ENCODE results near the gene ANO1.

Gene ANO1

GRCh38 chr11:70073871-70074371 is 4.2 kb upstream of the ANO1 start:
- no peak overlapping the region for H3K27ac ChIP-seq (ENCODE audit: low read depth, low read length, severe bottlenecking)
- H3K9me3 ChIP-seq (ENCODE audit: control insufficient read depth, low read length), result no peaks in the 10 kb centered on the region
- no peaks in the 10 kb centered on the region for H3K36me3 ChIP-seq (ENCODE audit: control insufficient read depth, insufficient read depth, low read length)
- no peak overlapping the region for H3K4me3 ChIP-seq (ENCODE audit: extremely low read depth, insufficient read depth, low read length, poor library complexity, severe bottlenecking)
- WGBS, 2 experiments (ENCODE audit: insufficient coverage in 2 of 2), result 53 to 80% methylated on average over 7 to 15 of the region's 22 CpGs
- peaks cover 23% of the 10 kb centered on the region for H3K4me1 ChIP-seq (ENCODE audit: control insufficient read depth, insufficient read depth, low read length, poor library complexity, severe bottlenecking)

DNA sequence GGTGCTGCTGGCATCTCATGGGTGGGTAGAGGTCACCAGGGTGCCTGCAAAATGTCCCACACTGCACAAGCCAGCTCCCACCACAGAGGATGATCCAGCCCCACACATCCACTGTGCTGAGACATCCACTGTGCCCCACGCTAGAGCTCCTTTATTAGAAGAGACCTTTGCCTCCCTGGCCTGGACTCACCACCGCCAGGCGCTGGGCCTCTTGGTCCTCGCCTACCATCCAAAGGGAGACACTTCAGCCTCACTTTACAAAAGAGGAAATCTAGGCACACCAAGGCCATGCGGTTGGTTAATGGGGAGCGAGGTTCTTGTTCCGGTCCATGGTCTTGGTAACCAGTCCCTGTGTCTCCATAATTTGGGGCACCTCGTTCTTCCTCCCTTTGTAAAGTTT is 3.4 kb upstream of the ANO1 start:
- 95 to 98% methylated on average over 7 of the region's 8 CpGs for WGBS, 2 experiments (ENCODE audit: insufficient coverage in 2 of 2)
- Histone ChIP-seq H3K27ac (ENCODE audit: low read depth, low read length, severe bottlenecking) (no peak overlapping the region), H3K36me3 (ENCODE audit: control insufficient read depth, insufficient read depth, low read length) (no peaks in the 10 kb centered on the region), H3K9me3 (ENCODE audit: control insufficient read depth, low read length) (no peaks in the 10 kb centered on the region), H3K4me3 (ENCODE audit: extremely low read depth, insufficient read depth, low read length, poor library complexity, severe bottlenecking) (no peak overlapping the region), H3K4me1 (ENCODE audit: control insufficient read depth, insufficient read depth, low read length, poor library complexity, severe bottlenecking) (peaks cover 23% of the 10 kb centered on the region)

GRCh38 chr11:70075836-70076235 is 2.3 kb upstream of the ANO1 start:
- 83 to 89% methylated on average over 6 to 8 of the region's 8 CpGs for WGBS, 2 experiments (ENCODE audit: insufficient coverage in 2 of 2)
- Histone ChIP-seq H3K36me3 (ENCODE audit: control insufficient read depth, insufficient read depth, low read length) (no peaks in the 10 kb centered on the region), H3K27ac (ENCODE audit: low read depth, low read length, severe bottlenecking) (no peak overlapping the region), H3K4me1 (ENCODE audit: control insufficient read depth, insufficient read depth, low read length, poor library complexity, severe bottlenecking) (peaks cover 23% of the 10 kb centered on the region), H3K9me3 (ENCODE audit: control insufficient read depth, low read length) (no peaks in the 10 kb centered on the region), H3K4me3 (ENCODE audit: extremely low read depth, insufficient read depth, low read length, poor library complexity, severe bottlenecking) (no peak overlapping the region)

DNA sequence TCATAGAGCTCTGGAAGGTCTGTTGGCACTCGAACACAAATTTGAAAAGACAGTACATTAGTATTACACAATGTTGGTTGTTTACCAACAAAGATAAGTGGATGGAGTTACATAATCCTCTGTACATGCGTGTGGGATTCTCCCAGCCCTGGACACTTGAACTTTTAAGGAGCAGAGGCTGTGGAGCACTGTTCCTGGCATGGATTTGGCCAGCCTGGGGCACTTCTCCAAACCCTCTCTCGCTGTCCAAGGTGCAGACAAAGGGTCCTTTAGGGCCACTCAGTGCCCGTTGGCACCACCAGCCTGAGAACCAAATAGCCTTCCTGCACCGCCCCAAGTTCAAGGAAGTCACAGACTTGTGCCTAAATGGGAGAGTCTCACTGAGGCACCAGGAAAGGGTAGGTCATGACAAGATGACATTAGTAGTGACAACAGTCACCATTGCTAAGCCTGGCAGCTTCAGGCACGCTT is 1.6 kb upstream of the ANO1 start:
- Histone ChIP-seq H3K27ac (ENCODE audit: low read depth, low read length, severe bottlenecking) (no peak overlapping the region), H3K9me3 (ENCODE audit: control insufficient read depth, low read length) (no peaks in the 10 kb centered on the region), H3K4me1 (ENCODE audit: control insufficient read depth, insufficient read depth, low read length, poor library complexity, severe bottlenecking) (peaks cover 23% of the 10 kb centered on the region), H3K36me3 (ENCODE audit: control insufficient read depth, insufficient read depth, low read length) (no peaks in the 10 kb centered on the region), H3K4me3 (ENCODE audit: extremely low read depth, insufficient read depth, low read length, poor library complexity, severe bottlenecking) (no peak overlapping the region)
- WGBS, 2 experiments (ENCODE audit: insufficient coverage in 2 of 2), result 86 to 87% methylated on average over 5 of the region's 6 CpGs

- H3K4me3 ChIP-seq (ENCODE audit: extremely low read depth, insufficient read depth, low read length, poor library complexity, severe bottlenecking), result peak overlapping the region; percentile 32
- H3K9me3 ChIP-seq (ENCODE audit: control insufficient read depth, low read length), result no peaks in the 10 kb centered on the region
- 28 to 37% methylated on average over 12 to 14 of the region's 26 CpGs for WGBS, 2 experiments (ENCODE audit: insufficient coverage in 2 of 2)
Observed at GRCh38 chr11:70077411-70078094, 564 bp upstream of the ANO1 start.

GRCh38 chr11:70078781-70079616 is 882 bp downstream of the ANO1 start:
- Histone ChIP-seq H3K9me3 (ENCODE audit: control insufficient read depth, low read length) (no peaks in the 10 kb centered on the region), H3K4me3 (ENCODE audit: extremely low read depth, insufficient read depth, low read length, poor library complexity, severe bottlenecking) (no peak overlapping the region), H3K27ac (ENCODE audit: low read depth, low read length, severe bottlenecking) (no peak overlapping the region), H3K36me3 (ENCODE audit: control insufficient read depth, insufficient read depth, low read length) (no peaks in the 10 kb centered on the region), H3K4me1 (ENCODE audit: control insufficient read depth, insufficient read depth, low read length, poor library complexity, severe bottlenecking) (peaks cover 11% of the 10 kb centered on the region)
- WGBS, 2 experiments (ENCODE audit: insufficient coverage in 2 of 2), result 20% methylated on average over 33 to 45 of the region's 50 CpGs

More at GRCh38 chr11:70077411-70078094, 564 bp upstream of the ANO1 start:
- Histone ChIP-seq H3K36me3 (ENCODE audit: control insufficient read depth, insufficient read depth, low read length) (no peaks in the 10 kb centered on the region), H3K27ac (ENCODE audit: low read depth, low read length, severe bottlenecking) (no peak overlapping the region), H3K4me1 (ENCODE audit: control insufficient read depth, insufficient read depth, low read length, poor library complexity, severe bottlenecking) (peaks cover 19% of the 10 kb centered on the region)

DNA sequence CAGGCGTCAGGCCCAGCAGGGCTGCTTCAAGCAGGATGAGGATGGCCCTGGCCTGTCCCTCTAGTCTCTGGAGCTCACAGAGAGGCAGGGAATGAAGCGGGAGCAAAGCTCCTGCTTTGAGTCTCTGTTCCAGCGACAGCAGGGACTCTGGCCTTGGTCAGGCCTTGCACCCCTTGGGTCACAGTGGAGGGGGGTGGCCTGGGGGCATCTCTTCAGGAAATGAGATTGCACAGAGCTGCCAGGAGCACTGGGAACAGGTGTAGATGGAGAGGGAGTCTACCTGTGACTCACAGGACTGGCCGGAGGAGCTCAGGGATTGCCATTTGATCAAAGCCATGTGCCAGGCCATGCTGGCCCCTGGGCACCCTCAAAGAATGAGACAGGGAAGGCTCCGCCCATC is 1.6 kb downstream of the ANO1 start:
- Histone ChIP-seq H3K4me1 (ENCODE audit: control insufficient read depth, insufficient read depth, low read length, poor library complexity, severe bottlenecking) (peaks cover 7% of the 10 kb centered on the region), H3K27ac (ENCODE audit: low read depth, low read length, severe bottlenecking) (no peak overlapping the region), H3K36me3 (ENCODE audit: control insufficient read depth, insufficient read depth, low read length) (no peaks in the 10 kb centered on the region), H3K4me3 (ENCODE audit: extremely low read depth, insufficient read depth, low read length, poor library complexity, severe bottlenecking) (no peak overlapping the region), H3K9me3 (ENCODE audit: control insufficient read depth, low read length) (no peaks in the 10 kb centered on the region)
- 91 to 92% methylated on average over 3 to 5 of the region's 5 CpGs for WGBS, 2 experiments (ENCODE audit: insufficient coverage in 2 of 2)

- WGBS, 2 experiments (ENCODE audit: insufficient coverage in 2 of 2), result 91 to 98% methylated on average over 9 of the region's 10 CpGs
- Histone ChIP-seq H3K36me3 (ENCODE audit: control insufficient read depth, insufficient read depth, low read length) (no peaks in the 10 kb centered on the region), H3K9me3 (ENCODE audit: control insufficient read depth, low read length) (no peaks in the 10 kb centered on the region), H3K4me1 (ENCODE audit: control insufficient read depth, insufficient read depth, low read length, poor library complexity, severe bottlenecking) (peaks cover 7% of the 10 kb centered on the region), H3K27ac (ENCODE audit: low read depth, low read length, severe bottlenecking) (no peak overlapping the region), H3K4me3 (ENCODE audit: extremely low read depth, insufficient read depth, low read length, poor library complexity, severe bottlenecking) (no peak overlapping the region)
Observed at GRCh38 chr11:70080763-70081162, 2.6 kb downstream of the ANO1 start.

- peaks cover 2% of the 10 kb centered on the region for H3K4me1 ChIP-seq (ENCODE audit: control insufficient read depth, insufficient read depth, low read length, poor library complexity, severe bottlenecking)
- no peaks in the 10 kb centered on the region for H3K9me3 ChIP-seq (ENCODE audit: control insufficient read depth, low read length)
- WGBS, 2 experiments (ENCODE audit: insufficient coverage in 2 of 2), result 71 to 75% methylated on average over 2 to 4 of the region's 4 CpGs
- no peaks in the 10 kb centered on the region for H3K36me3 ChIP-seq (ENCODE audit: control insufficient read depth, insufficient read depth, low read length)
- no peak overlapping the region for H3K27ac ChIP-seq (ENCODE audit: low read depth, low read length, severe bottlenecking)
- H3K4me3 ChIP-seq (ENCODE audit: extremely low read depth, insufficient read depth, low read length, poor library complexity, severe bottlenecking), result no peak overlapping the region
Observed at GRCh38 chr11:70082829-70083228, 4.7 kb downstream of the ANO1 start.

- H3K4me1 ChIP-seq (ENCODE audit: control insufficient read depth, insufficient read depth, low read length, poor library complexity, severe bottlenecking), result no peaks in the 10 kb centered on the region
- H3K9me3 ChIP-seq (ENCODE audit: control insufficient read depth, low read length), result no peaks in the 10 kb centered on the region
- WGBS, 2 experiments (ENCODE audit: insufficient coverage in 2 of 2), result 89 to 94% methylated on average over 15 of the region's 15 CpGs
- no peaks in the 10 kb centered on the region for H3K36me3 ChIP-seq (ENCODE audit: control insufficient read depth, insufficient read depth, low read length)
- no peak overlapping the region for H3K4me3 ChIP-seq (ENCODE audit: extremely low read depth, insufficient read depth, low read length, poor library complexity, severe bottlenecking)
- no peak overlapping the region for H3K27ac ChIP-seq (ENCODE audit: low read depth, low read length, severe bottlenecking)
Observed at GRCh38 chr11:70084046-70084984, 6.2 kb downstream of the ANO1 start.
